DLD1 (cell line): ENCODE results near the gene AANAT.

ENCODE experiments used
- in situ Hi-C: cut with HindIII; loops from 2 replicates; pipeline ENCODE4 v1.10.0; 2017; ENCODE audit warnings: low sequenced_read_pairs

The AANAT gene

DNA sequence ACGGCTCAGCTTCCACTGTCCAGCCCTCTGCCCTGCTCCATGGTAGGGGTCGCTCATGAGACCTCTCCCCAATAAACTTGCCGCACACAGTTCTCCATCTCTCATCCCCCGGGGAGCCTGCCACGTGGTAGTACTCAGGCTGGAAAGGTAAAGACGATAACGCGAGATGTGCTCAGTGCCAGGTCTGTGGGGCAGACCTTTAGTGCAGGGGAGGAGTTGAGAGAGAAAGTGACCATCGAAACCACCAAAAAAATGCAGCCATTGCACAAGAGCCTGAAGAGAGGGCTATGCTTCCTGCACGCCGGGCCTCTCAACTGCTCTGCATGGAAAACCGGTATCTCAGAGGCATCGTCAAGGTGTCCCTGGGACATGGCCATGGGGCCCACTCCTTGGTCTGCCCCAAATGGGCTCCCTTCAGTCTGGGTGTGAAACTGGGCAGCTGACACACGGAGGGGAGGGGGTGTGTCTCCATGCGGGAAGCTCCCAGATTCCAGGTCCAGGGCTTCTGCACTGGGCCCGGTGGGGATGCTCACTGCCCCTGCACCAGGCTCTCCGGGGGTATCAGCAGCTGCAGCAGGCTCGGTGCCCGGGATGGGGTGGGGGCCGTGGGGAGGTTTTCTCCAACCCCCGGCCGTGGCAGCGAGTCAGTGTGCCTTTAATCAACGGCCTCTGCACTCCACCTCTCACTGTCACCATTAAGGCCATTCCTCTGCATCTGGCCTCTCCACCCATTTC lies 4.7 kb upstream of the AANAT start:
- in situ Hi-C loops, result no loop called here

DNA sequence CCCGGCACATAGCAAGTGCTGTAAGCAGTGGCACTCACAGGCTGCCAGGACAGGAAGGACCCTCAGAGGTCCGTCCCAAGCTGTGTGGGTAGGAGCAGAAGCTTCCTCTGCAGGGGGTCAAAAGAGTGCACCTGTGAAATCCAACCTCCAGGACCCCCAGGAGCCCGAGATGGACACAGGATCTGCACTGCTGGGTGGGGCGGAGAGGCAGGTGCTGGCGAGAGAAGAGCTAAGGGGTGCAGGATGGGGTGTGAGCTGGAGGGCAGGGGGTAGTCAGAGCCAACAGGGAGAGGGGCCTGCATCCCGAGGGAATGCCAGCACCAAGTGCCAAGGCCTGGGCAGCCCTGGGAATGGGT lies 650 bp upstream of the AANAT start:
- in situ Hi-C loops, result no loop called here

- in situ Hi-C loops, result no loop called here
Measured at GRCh38 chr17:76467809-76468633, 618 bp downstream of the AANAT start.

DNA sequence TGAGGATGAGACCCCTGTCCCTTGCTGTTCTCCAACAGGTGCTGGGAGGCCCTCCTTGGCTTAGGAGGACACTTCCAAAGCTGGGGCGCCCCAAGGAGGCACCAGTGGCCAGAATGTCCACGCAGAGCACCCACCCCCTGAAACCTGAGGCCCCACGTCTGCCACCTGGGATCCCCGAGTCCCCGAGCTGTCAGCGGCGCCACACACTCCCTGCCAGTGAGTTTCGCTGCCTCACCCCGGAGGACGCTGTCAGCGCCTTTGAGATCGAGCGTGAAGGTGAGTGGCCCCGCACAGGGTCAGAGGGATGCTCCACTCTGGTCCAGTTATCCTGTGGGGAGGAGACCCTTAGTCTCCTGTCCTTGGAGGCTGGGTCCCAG lies 1.2 kb downstream of the AANAT start:
- in situ Hi-C loops, result no loop called here

DNA sequence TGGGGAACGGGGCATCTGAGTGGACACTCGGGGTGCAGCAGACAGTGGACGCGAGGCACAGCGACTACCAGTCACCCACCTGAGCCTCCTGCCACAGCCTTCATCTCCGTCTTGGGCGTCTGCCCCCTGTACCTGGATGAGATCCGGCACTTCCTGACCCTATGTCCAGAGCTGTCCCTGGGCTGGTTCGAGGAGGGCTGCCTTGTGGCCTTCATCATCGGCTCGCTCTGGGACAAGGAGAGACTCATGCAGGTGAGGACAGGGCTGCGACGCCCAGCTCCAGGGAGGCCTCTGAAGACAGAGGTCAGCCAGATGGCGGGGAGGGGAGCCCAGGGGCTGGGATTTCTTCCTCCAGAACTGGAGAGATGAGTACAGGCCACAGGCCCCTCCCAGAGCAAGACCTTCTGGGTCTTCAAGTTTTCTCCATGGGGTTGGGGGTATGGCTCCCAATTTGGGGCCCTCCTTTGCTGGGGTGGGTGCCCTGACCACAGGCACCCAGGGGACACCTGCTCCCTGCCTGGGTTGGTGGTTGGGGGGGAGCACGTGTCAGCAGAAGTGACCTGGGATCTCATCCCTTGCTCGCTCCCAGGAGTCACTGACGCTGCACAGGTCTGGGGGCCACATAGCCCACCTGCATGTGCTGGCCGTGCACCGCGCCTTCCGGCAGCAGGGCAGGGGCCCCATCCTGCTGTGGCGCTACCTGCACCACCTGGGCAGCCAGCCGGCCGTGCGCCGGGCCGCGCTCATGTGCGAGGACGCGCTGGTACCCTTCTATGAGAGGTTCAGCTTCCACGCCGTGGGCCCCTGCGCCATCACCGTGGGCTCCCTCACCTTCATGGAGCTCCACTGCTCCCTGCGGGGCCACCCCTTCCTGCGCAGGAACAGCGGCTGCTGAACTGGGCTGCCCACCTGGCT lies 1.9 kb downstream of the AANAT start:
- in situ Hi-C loops, result no loop called here

- in situ Hi-C loops, result no loop called here
Measured at GRCh38 chr17:76469991-76470739, 2.8 kb downstream of the AANAT start.

GRCh38 chr17:76471498-76472257 lies 4.3 kb downstream of the AANAT start:
- in situ Hi-C loops, result no loop called here

- in situ Hi-C loops, result no loop called here
Measured at GRCh38 chr17:76472258-76472645, 4.8 kb downstream of the AANAT start.

DNA sequence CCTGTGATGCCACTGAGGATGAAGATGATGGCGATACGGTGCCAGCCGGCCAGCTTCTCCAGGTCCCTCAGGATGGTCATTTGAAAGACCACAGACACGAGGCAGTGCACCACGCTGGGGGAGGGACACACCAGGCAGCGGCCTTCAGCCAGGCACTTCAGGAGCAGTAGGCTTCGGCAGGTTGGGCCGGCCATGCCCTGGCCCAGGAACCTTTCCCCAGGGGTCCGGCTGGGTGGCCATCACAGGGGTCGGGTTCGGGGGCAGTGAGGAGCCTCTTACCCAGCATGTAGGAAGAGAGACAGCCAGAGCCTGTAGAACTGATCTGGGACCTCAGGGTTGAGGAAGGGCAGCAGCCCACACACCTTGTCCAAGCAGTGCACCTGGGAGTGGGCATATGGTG lies 5.3 kb downstream of the AANAT start:
- in situ Hi-C loops, result no loop called here

DNA sequence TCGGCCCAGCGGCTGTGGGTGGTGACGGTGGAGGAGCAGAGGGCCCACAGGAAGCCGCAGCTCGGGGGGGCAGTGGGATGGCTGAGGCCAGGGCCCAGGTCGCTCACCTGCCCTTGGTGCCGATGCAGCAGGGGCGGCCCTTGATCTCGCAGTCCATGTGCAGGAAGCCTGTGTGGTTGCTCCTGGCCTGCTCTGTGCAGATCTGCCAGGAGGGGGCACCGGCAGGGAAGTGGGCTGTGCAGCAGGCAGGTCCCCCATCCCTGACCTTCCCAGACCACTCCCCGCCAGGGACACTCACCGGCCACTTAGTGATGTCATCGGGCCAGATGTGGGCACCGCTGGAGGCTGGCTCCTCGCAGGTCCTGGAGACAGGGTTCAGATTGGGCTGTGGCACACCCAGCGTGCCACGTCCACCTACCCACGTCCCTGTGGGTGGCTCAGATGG lies 6.2 kb downstream of the AANAT start:
- in situ Hi-C loops, result no loop called here

- in situ Hi-C loops, result no loop called here
Measured at GRCh38 chr17:76474238-76474637, 6.8 kb downstream of the AANAT start.

DNA sequence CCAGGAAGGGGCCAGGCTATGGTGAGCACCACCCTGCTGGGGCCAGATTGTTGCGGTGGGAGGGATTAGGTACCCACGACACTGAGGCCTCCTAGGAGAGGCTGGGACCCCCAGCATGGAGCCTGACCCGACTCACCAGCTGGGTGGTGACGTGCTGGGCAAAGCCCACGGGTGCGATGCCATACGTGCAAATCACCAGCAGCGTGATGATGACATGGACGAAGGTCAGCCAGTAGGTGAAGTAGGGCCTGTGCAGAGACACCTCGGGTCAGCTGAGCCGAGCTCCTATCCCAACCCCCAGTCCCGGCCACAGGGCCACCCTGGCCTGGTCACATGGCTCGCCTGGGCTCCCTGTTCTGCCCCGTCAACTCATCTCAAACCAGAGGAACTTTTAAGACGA lies 7.5 kb downstream of the AANAT start:
- in situ Hi-C loops, result no loop called here

- in situ Hi-C loops, result no loop called here
Measured at GRCh38 chr17:76475302-76475701, 7.9 kb downstream of the AANAT start.

- in situ Hi-C loops, result no loop called here
Measured at GRCh38 chr17:76476736-76477135, 9.3 kb downstream of the AANAT start.

GRCh38 chr17:76477576-76477975 lies 10.2 kb downstream of the AANAT start:
- in situ Hi-C loops, result no loop called here

DNA sequence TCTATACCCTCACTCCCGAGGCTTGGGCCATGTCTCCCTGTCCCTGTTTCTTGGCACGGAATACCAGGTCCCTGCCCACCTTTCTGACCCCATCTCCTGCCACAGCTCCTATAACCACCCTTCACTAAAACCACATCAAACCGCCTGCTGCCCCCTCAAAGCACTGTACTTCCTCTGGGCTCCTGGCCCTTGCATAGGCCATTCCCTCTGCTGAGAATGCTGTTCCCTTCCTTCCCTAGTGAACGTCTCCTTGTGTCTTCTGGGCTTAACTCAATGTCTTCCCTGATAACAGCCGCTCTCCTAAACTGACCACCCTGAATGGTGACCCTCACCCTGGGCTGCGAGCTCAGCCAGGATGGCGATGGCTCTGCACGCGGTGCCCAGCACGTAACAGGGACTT lies 10.7 kb downstream of the AANAT start:
- in situ Hi-C loops, result no loop called here

GRCh38 chr17:76478730-76479514 lies 11.5 kb downstream of the AANAT start:
- in situ Hi-C loops, result no loop called here

- in situ Hi-C loops, result no loop called here
Measured at GRCh38 chr17:76479515-76480060, 12.2 kb downstream of the AANAT start.

GRCh38 chr17:76480632-76481031 lies 13.2 kb downstream of the AANAT start:
- in situ Hi-C loops, result no loop called here
